Immature natural killer cell (primary cell): Measurements from ENCODE around the gene FAM98A. TPM values are rescaled to one million over a fixed set of nuclear protein-coding genes. Genes with fewer than 3 reads are reported as not detected.

Experiments
- DNase-seq, 3 donors: peaks; one replicate each; pipeline ENCODE4 v3.0.0; 2022; ENCODE audit warnings: mixed read lengths in 1 of 3
- H3K27ac Mint-ChIP-seq, 6 donors: one replicate each; pipeline ENCODE4 v1.8.0; 2020; ENCODE audit warnings: mixed read lengths in 6 of 6, mild to moderate bottlenecking in 5 of 6, inconsistent platforms in 4 of 6, moderate library complexity in 3 of 6
- H3K27me3 Mint-ChIP-seq, 3 donors: one replicate each; pipeline ENCODE4 v1.8.0; 2020 to 2021; ENCODE audit warnings: low read depth in 3 of 3, mild to moderate bottlenecking in 3 of 3, mixed read lengths in 3 of 3, moderate library complexity in 3 of 3, inconsistent platforms in 1 of 3
- H3K36me3 Mint-ChIP-seq, 3 donors: one replicate each; pipeline ENCODE4 v1.8.0; 2020; ENCODE audit warnings: mixed read lengths in 3 of 3, inconsistent platforms in 2 of 3, mild to moderate bottlenecking in 2 of 3
- H3K4me1 Mint-ChIP-seq, 2 donors: one replicate each; pipeline ENCODE4 v1.8.0; 2020; ENCODE audit warnings: inconsistent platforms in 2 of 2, mild to moderate bottlenecking in 2 of 2, mixed read lengths in 2 of 2, moderate library complexity in 1 of 2
- H3K4me3 Mint-ChIP-seq, 5 donors: one replicate each; pipeline ENCODE4 v1.8.0; 2020; ENCODE audit warnings: mild to moderate bottlenecking in 5 of 5, mixed read lengths in 5 of 5, inconsistent platforms in 3 of 5, moderate library complexity in 3 of 5
- H3K9me3 Mint-ChIP-seq, 6 donors: one replicate each; pipeline ENCODE4 v1.8.0; 2020; ENCODE audit warnings: mild to moderate bottlenecking in 6 of 6, mixed read lengths in 6 of 6, inconsistent platforms in 4 of 6, moderate library complexity in 3 of 6
- polyA plus RNA-seq, 3 donors: library from polyadenylated mRNA; unstranded; fragments of 300-500 nt; fragmentation: Illumina TruSeq; gene quantifications; one replicate each; pipeline ENCODE4 v1.2.3, GENCODE V29; 2021

FAM98A gene
- polyA plus RNA-seq, 3 donors from 2014 or later = 7.3 to 17.3 (median 7.7) TPM

- Mint-ChIP-seq H3K27ac (peak overlapping the region in 1 of 6 donors; percentile 23), H3K4me1 (no peaks in the 10 kb centered on the region)
Observed at GRCh38 chr2:33583194-33583938, 15.7 kb downstream of the FAM98A start.

GRCh38 chr2:33581872-33582271, 17.2 kb downstream of the FAM98A start:
- Mint-ChIP-seq H3K36me3 (peaks cover 8 to 24% (median 20%) of the 10 kb centered on the region in 3 donors), H3K9me3 (no peaks in the 10 kb centered on the region), H3K4me3 (no peak overlapping the region), H3K27ac (peak overlapping the region in 1 of 6 donors; percentile 41), H3K4me1 (no peaks in the 10 kb centered on the region), H3K27me3 (peaks cover 0 to 2% (median 2%) of the 10 kb centered on the region in 3 donors)
- no peak for DNase-seq

More at GRCh38 chr2:33583194-33583938, 15.7 kb downstream of the FAM98A start:
- Mint-ChIP-seq H3K4me3 (no peak overlapping the region), H3K9me3 (no peaks in the 10 kb centered on the region), H3K27me3 (peaks cover 0 to 2% (median 2%) of the 10 kb centered on the region in 3 donors), H3K36me3 (peaks cover 10 to 27% (median 20%) of the 10 kb centered on the region in 3 donors)
- DNase-seq = peak; percentile 16 to 26 (median 23)

GRCh38 chr2:33579227-33579626, 19.9 kb downstream of the FAM98A start:
- Mint-ChIP-seq H3K4me3 (no peak overlapping the region), H3K27ac (peak overlapping the region in 1 of 6 donors; percentile 50)

GRCh38 chr2:33577668-33578067, 21.4 kb downstream of the FAM98A start:
- no peak for DNase-seq
- Mint-ChIP-seq H3K4me3 (no peak overlapping the region), H3K27me3 (peaks cover 0 to 2% (median 0%) of the 10 kb centered on the region in 3 donors), H3K36me3 (peaks cover 6 to 8% (median 7%) of the 10 kb centered on the region in 3 donors), H3K9me3 (no peaks in the 10 kb centered on the region), H3K4me1 (no peaks in the 10 kb centered on the region), H3K27ac (no peak overlapping the region)

More at GRCh38 chr2:33579227-33579626, 19.9 kb downstream of the FAM98A start:
- H3K4me1 Mint-ChIP-seq = no peaks in the 10 kb centered on the region
- H3K36me3 Mint-ChIP-seq = peaks cover 8 to 11% (median 10%) of the 10 kb centered on the region in 3 donors
- no peaks in the 10 kb centered on the region for H3K9me3 Mint-ChIP-seq
- H3K27me3 Mint-ChIP-seq = peaks cover 0 to 2% (median 0%) of the 10 kb centered on the region in 3 donors
- no peak for DNase-seq

GRCh38 chr2:33577084-33577483, 22.0 kb downstream of the FAM98A start:
- no peaks in the 10 kb centered on the region for H3K4me1 Mint-ChIP-seq
- H3K27me3 Mint-ChIP-seq = peaks cover 0 to 2% (median 0%) of the 10 kb centered on the region in 3 donors
- no peak for DNase-seq
- H3K36me3 Mint-ChIP-seq = peaks cover 3 to 4% (median 4%) of the 10 kb centered on the region in 3 donors
- H3K4me3 Mint-ChIP-seq = no peak overlapping the region
- no peak overlapping the region for H3K27ac Mint-ChIP-seq
- H3K9me3 Mint-ChIP-seq = no peaks in the 10 kb centered on the region

GRCh38 chr2:33573657-33574056, 25.4 kb downstream of the FAM98A start:
- no peaks in the 10 kb centered on the region for H3K27me3 Mint-ChIP-seq
- no peak overlapping the region for H3K27ac Mint-ChIP-seq

GRCh38 chr2:33570681-33571080, 28.4 kb downstream of the FAM98A start:
- no peaks in the 10 kb centered on the region for H3K27me3 Mint-ChIP-seq
- no peak for DNase-seq
- H3K27ac Mint-ChIP-seq = no peak overlapping the region
- no peaks in the 10 kb centered on the region for H3K9me3 Mint-ChIP-seq
- H3K36me3 Mint-ChIP-seq = peaks cover 0 to 4% (median under 1%) of the 10 kb centered on the region in 3 donors
- H3K4me3 Mint-ChIP-seq = no peak overlapping the region
- H3K4me1 Mint-ChIP-seq = no peaks in the 10 kb centered on the region

More at GRCh38 chr2:33573657-33574056, 25.4 kb downstream of the FAM98A start:
- no peaks in the 10 kb centered on the region for H3K36me3 Mint-ChIP-seq
- no peaks in the 10 kb centered on the region for H3K9me3 Mint-ChIP-seq
- H3K4me3 Mint-ChIP-seq = no peak overlapping the region
- no peak for DNase-seq
- H3K4me1 Mint-ChIP-seq = no peaks in the 10 kb centered on the region

- peaks cover 21 to 25% (median 22%) of the 10 kb centered on the region in 3 donors for H3K36me3 Mint-ChIP-seq
- H3K4me3 Mint-ChIP-seq = no peak overlapping the region
- no peaks in the 10 kb centered on the region for H3K4me1 Mint-ChIP-seq
- H3K27ac Mint-ChIP-seq = no peak overlapping the region
- no peaks in the 10 kb centered on the region for H3K9me3 Mint-ChIP-seq
- peaks cover 0 to 1% (median 0%) of the 10 kb centered on the region in 3 donors for H3K27me3 Mint-ChIP-seq
- no peak for DNase-seq
Observed at GRCh38 chr2:33561872-33562271, 37.2 kb downstream of the FAM98A start.

GRCh38 chr2:33560017-33560416, 39.1 kb downstream of the FAM98A start:
- Mint-ChIP-seq H3K4me3 (no peak overlapping the region), H3K9me3 (no peaks in the 10 kb centered on the region), H3K27me3 (peaks cover 0 to 1% (median 0%) of the 10 kb centered on the region in 3 donors), H3K36me3 (peaks cover 13 to 25% (median 23%) of the 10 kb centered on the region in 3 donors), H3K4me1 (peaks cover 4 to 7% of the 10 kb centered on the region in 2 donors), H3K27ac (no peak overlapping the region)
- no peak for DNase-seq

- DNase-seq = no peak
- H3K27me3 Mint-ChIP-seq = peaks cover 0 to 1% (median 0%) of the 10 kb centered on the region in 3 donors
- H3K4me3 Mint-ChIP-seq = no peak overlapping the region
- peaks cover 8 to 12% of the 10 kb centered on the region in 2 donors for H3K4me1 Mint-ChIP-seq
- H3K27ac Mint-ChIP-seq = no peak overlapping the region
- peaks cover 12 to 25% (median 23%) of the 10 kb centered on the region in 3 donors for H3K36me3 Mint-ChIP-seq
- H3K9me3 Mint-ChIP-seq = no peaks in the 10 kb centered on the region
Observed at GRCh38 chr2:33559328-33559727, 39.8 kb downstream of the FAM98A start.

GRCh38 chr2:33555681-33556080, 43.4 kb downstream of the FAM98A start:
- Mint-ChIP-seq H3K4me3 (no peak overlapping the region), H3K4me1 (peaks cover 8 to 12% of the 10 kb centered on the region in 2 donors), H3K27ac (no peak overlapping the region), H3K36me3 (peaks cover 4 to 20% (median 17%) of the 10 kb centered on the region in 3 donors), H3K27me3 (peaks cover 0 to 1% (median 0%) of the 10 kb centered on the region in 3 donors), H3K9me3 (no peaks in the 10 kb centered on the region)
- DNase-seq = no peak

- H3K27me3 Mint-ChIP-seq = peaks cover 0 to 3% (median 1%) of the 10 kb centered on the region in 3 donors
- no peak overlapping the region for H3K27ac Mint-ChIP-seq
- H3K9me3 Mint-ChIP-seq = no peaks in the 10 kb centered on the region
- H3K4me3 Mint-ChIP-seq = no peak overlapping the region
- H3K4me1 Mint-ChIP-seq = peaks cover 8 to 12% of the 10 kb centered on the region in 2 donors
- H3K36me3 Mint-ChIP-seq = peaks cover 0 to 17% (median 3%) of the 10 kb centered on the region in 3 donors
- no peak for DNase-seq
Observed at GRCh38 chr2:33552758-33553461, 46.2 kb downstream of the FAM98A start.

- peaks cover 0 to 5% (median 1%) of the 10 kb centered on the region in 3 donors for H3K27me3 Mint-ChIP-seq
- H3K4me1 Mint-ChIP-seq = peaks cover 6 to 7% of the 10 kb centered on the region in 2 donors
- H3K36me3 Mint-ChIP-seq = peaks cover 0 to 12% (median 6%) of the 10 kb centered on the region in 3 donors
- DNase-seq = no peak
- H3K4me3 Mint-ChIP-seq = no peak overlapping the region
- H3K27ac Mint-ChIP-seq = no peak overlapping the region
- H3K9me3 Mint-ChIP-seq = no peaks in the 10 kb centered on the region
Observed at GRCh38 chr2:33550206-33550605, 48.9 kb downstream of the FAM98A start.

GRCh38 chr2:33541243-33541642, 57.9 kb downstream of the FAM98A start:
- H3K4me1 Mint-ChIP-seq = no peaks in the 10 kb centered on the region
- no peaks in the 10 kb centered on the region for H3K9me3 Mint-ChIP-seq
- H3K4me3 Mint-ChIP-seq = no peak overlapping the region
- H3K27ac Mint-ChIP-seq = no peak overlapping the region
- peaks cover 0 to 9% (median 0%) of the 10 kb centered on the region in 3 donors for H3K27me3 Mint-ChIP-seq
- H3K36me3 Mint-ChIP-seq = peaks cover 0 to 10% (median 4%) of the 10 kb centered on the region in 3 donors
- no peak for DNase-seq
